GM19099 (cell line): ENCODE measurements around the gene ACO2.

Experiments
- POLR2A ChIP-seq: IDR thresholded peaks from 3 replicates; pipeline ENCODE4 v1.6.1; 2011; ENCODE audit warnings: low read depth; ENCODE audit not compliant: insufficient read length; ENCODE audit errors: extremely low read depth

The ACO2 gene

DNA sequence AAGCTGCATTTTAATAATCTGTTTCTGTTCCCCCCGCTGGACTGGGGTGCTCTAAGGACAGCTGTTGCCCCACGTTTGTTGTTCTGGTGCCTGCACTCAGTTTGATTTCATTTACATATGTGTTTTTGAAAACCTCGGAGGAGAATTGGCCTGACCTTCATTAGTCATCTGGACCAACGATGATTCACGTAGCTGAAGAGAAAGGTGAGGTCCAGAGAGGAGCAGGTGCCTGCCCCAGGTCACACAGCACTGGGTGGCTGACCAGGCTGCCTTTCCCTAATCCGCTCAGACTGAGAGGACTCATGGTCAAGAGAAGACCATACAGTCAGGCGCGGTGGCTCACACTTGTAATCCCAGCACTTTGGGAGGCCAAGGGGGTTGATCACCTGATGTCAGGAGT, 95.6 kb downstream of the ACO2 start:
- no peak for TF ChIP-seq POLR2A

DNA sequence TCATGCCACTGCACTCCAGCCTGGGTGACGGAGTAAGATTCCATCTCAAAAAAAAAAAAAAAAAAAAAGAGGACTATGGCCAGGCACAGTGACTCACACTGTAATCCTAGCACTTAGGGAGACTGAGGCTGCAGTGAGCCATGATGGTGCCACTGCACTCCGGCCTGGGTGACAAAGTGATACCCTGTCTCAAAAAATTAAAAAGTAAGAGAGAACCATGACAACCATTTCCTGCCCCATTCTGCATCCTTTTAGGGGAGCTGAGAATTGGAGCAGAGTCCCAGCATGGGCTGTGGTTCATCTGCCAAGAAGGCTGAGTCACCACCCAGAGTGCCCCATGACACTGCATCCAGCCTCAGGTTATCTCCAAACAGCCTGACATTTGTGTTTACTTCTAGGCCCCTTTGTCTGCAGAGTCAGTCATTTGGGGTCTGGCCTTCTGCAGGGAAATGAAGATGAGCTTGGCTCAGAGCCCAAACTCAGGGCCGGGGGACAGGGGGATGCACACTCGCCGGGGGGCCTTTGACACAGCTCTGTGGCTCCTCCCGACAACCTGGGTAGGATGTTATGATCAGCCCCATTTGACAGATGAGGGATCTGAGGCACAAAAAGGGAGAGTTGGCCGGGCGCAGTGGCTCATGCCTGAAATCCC, 96.6 kb downstream of the ACO2 start:
- no peak for TF ChIP-seq POLR2A

DNA sequence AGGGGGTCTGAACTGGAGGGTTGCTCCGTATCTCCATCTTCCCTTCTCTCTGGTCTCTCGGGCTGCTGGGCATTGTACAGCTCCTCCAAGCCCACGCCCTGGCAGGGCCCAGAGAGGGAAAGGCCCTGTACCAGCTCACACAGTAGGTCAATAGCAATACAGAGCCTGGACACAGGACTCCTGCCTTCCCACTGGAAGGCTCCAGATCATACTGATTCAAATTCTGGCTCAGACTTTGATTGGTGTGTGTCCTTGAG, 98.5 kb downstream of the ACO2 start:
- TF ChIP-seq POLR2A: no peak

DNA sequence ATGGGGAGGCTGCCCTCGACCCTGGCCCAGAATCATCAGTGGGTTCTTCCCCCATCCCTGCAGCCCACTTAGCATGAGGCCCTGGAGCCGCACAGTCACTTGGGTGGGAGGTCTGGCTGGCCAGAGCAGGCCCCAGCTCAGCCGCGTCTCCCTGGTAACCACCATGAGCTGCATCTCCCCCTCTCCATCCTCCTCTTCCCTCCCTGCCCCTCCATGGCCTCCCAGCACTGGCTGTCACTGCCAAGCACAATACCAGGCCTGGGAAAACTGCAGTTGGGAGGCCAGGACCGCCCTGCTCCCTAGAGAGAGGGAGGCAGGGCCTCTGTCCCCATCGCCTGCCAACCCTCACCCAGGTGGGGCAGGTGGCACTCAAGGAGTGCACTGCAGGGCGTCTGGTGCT, 99.9 kb downstream of the ACO2 start:
- TF ChIP-seq POLR2A: no peak

DNA sequence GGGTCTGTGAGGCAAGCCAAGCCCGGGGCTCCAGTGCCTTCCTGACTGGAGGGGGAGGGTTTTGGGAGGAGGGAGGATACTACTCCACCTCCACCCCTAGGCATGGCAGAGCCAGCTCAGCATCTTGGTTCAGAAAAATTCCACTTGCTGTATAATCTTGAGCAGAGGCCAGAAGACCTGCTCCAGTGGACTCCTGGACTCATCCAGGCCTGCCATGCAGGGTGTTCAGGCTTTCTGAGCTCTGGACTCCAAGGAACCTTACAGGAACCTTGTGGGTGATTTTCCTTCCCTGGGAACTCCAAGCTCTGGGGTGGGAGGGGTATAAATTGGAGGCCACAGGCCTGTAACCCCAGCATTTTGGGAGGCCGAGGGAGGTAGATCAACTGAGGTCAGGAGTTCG, 101.3 kb downstream of the ACO2 start:
- TF ChIP-seq POLR2A: no peak

DNA sequence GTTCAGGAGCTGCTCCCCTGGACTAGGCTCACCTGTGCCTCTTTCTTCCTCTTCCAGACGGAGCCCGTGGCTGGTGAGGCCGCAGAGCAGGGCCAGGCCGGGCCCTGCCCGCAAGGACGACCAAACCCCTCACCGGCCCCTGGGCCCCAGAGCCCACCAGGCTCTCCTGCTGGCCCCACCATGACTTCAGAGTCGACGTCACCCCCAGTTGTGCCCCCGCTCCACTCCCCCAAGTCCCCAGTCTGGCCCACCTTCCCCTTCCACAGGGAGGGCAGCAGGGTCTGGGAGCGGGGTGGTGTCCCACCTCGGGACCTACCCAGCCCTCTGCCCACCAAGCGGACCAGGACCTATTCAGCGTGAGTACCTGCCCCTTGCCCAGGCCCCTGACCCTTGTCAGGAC, 102.9 kb downstream of the ACO2 start:
- no peak for TF ChIP-seq POLR2A

DNA sequence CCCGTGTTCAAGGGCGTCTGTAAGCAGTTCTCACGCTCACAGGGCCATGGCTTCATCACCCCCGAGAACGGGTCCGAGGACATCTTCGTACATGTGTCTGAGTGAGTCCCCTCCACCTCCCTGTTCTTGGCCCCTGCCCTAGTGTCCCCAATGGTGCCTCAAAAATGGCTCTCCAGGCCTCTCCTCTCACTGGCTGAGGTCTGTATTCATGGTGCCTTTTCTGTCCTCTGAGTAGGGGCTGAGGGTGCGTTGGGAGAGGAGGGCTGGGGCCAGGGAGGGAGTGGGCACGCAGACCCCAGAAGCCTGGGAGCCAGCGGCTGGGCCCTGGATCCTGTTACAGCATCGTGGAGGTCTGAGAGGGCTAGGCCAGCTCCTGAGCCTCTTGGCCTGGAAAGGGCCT, 104.8 kb downstream of the ACO2 start:
- no peak for TF ChIP-seq POLR2A

DNA sequence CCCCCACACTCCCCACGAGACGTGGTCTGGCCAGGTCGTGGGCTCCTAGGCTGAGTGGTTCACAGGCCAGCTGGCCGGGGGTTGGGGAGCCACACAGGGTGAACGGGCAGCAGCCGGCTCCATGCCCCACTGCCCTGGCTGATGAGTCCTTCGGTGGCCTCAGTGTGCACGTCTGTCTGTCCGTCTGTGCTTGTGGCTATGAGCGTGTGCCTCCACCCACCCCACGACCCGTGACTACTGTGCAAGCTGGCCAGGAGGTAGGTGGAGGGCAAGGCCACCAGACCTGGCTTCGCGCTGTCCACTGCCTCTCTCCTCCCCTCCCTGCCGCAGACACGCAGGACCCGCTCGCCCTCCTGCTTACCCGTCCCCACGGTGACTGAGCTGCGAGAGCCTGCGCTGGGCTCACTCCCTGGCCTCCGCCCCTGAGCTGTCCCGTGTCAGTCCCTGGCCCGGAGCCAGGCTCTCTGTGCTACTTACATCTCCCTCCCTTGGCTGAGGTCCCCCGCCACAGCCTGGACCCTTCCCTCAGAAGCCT, 106.0 kb downstream of the ACO2 start:
- no peak for TF ChIP-seq POLR2A

DNA sequence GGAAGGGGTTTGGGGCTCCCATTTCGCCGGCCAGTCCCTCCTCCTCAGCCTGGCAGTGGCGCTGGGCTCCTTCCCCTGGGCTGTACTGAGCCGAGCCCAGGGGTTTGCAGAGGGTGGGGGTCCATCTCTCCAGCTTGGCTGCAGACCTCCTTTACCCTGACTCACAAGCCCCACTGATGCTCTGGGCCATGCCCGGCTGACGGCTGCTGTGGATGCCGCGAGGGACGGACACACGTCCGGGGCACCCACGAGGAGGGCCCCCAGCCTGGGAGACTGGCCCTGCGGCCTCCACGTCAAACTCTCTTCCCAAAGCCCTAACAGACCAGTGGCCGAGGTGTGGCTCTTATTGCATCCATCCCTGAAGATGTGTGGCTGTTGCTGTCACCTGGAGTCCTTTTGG, 106.6 kb downstream of the ACO2 start:
- TF ChIP-seq POLR2A: no peak

DNA sequence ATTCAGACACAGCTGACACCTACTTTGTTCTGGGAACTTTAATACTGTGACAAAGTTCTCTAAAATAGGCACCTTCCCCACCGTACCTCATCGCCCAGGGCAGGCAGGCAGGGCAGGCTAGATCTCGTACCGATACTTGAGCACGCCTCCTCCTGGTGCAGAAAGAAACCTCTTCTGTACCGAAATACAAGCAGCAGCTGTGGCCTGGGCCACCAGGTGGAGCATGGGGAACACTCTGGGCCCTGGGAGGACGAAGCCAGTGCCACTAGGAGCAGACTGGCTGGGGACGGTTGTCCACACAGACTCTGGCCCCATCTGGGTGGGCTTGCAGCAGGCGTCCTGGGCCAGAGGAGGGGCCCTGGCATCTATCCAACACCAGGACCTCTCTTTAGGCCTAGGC, 108.0 kb downstream of the ACO2 start:
- TF ChIP-seq POLR2A: no peak

DNA sequence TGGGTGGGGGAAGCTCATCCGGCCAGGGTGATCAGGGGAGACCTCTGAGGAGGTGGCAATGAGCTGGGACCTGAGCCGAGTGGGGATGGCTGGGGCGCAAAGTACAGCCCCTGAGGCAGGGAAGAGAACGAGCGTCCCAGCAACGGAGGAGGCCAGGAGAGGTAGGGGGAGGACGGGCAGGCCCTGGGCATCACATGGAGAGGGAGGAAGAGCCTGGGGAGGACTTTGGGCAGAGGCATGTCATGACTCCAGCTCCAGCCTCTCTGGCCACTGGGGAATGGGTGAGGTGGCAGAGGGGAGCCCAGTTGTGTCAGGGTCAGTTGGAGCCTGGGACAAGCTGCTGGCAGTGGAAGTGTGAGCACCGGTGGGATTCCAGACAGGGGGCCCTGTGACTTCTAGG, 109.2 kb downstream of the ACO2 start:
- no peak for TF ChIP-seq POLR2A
